ENCODE results near the gene RUNX3. TPM values are rescaled to one million over a fixed set of nuclear protein-coding genes. Genes with fewer than 3 reads are reported as not detected.

Gene RUNX3
- total RNA-seq, 1 experiment from 2014 or later, result 8.6 TPM

DNA sequence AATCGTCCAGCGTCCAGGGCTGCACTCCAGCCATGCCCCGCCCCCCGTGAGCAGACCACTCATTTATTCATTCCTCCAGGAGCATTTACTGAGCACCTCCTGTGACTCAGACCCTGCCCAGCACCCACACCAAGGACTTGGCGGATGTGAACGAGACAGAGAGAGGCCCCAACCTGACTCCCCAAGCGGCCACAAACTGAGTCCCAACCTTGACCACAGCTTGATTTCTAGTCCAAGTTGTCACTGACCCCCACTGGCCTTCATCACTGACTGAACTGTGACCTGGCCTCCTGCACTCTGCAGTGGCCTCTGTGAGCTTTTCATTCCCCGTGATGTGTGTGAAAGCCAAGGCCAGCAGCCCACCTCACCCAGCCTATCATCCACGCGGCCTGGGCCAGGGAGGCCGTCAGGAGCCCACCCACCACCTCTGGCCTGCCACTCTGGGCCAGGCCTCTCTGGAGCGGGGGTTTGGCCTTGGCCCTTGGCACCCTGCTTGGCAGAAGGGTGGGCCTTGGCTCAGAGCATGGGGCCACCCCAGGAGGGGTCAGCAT, 19.3 kb upstream of the RUNX3 start:
- H3K36me3 ChIP-seq (ENCODE audit: insufficient read depth, low read length, poor library complexity, severe bottlenecking), result no peaks in the 10 kb centered on the region
- TF ChIP-seq EZH2 (IDR thresholded peaks at IDR 0.05; ENCODE audit: borderline replicate concordance, low read depth, low read length, poor library complexity, severe bottlenecking), result no peak
- TF ChIP-seq, protein P1, sequence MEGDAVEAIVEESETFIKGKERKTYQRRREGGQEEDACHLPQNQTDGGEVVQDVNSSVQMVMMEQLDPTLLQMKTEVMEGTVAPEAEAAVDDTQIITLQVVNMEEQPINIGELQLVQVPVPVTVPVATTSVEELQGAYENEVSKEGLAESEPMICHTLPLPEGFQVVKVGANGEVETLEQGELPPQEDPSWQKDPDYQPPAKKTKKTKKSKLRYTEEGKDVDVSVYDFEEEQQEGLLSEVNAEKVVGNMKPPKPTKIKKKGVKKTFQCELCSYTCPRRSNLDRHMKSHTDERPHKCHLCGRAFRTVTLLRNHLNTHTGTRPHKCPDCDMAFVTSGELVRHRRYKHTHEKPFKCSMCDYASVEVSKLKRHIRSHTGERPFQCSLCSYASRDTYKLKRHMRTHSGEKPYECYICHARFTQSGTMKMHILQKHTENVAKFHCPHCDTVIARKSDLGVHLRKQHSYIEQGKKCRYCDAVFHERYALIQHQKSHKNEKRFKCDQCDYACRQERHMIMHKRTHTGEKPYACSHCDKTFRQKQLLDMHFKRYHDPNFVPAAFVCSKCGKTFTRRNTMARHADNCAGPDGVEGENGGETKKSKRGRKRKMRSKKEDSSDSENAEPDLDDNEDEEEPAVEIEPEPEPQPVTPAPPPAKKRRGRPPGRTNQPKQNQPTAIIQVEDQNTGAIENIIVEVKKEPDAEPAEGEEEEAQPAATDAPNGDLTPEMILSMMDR (conservative IDR thresholded peaks at IDR 0.05; ENCODE audit: low read depth, low read length), result no peak
- BruUV-seq (replicated peaks), result no TSS peak
- CTCF ChIA-PET, result no interaction called here
- H3K4me1 ChIP-seq (ENCODE audit: insufficient read depth, low read length, poor library complexity, severe bottlenecking), result no peaks in the 10 kb centered on the region
- no peak overlapping the region for H3K27ac ChIP-seq (ENCODE audit: low read depth, low read length, poor library complexity, severe bottlenecking)
- no peak for DNase-seq (ENCODE audit: low spot score)
- H3K27me3 ChIP-seq (replicated peaks; ENCODE audit: insufficient read depth, low read depth, low read length, poor library complexity), result no peaks in the 10 kb centered on the region
- H3K9me3 ChIP-seq (ENCODE audit: low read depth, low read length, poor library complexity, severe bottlenecking), result no peaks in the 10 kb centered on the region
- H3K4me3 ChIP-seq (ENCODE audit: low read depth, low read length, poor library complexity, severe bottlenecking), result no peak overlapping the region
- intact Hi-C loops (cut with micrococcal nuclease; ENCODE audit: unreplicated experiment), result no loop called here
- POLR2A ChIA-PET (ENCODE audit: low non-redundant PET), result no interaction called here

GRCh38 chr1:24948079-24948827, 18.2 kb upstream of the RUNX3 start:
- POLR2A ChIA-PET (ENCODE audit: low non-redundant PET), result no interaction called here
- H3K4me3 ChIP-seq (ENCODE audit: low read depth, low read length, poor library complexity, severe bottlenecking), result no peak overlapping the region
- H3K4me1 ChIP-seq (ENCODE audit: insufficient read depth, low read length, poor library complexity, severe bottlenecking), result no peaks in the 10 kb centered on the region
- TF ChIP-seq EZH2 (IDR thresholded peaks at IDR 0.05; ENCODE audit: borderline replicate concordance, low read depth, low read length, poor library complexity, severe bottlenecking), result no peak
- TF ChIP-seq, protein P1 (conservative IDR thresholded peaks at IDR 0.05; ENCODE audit: low read depth, low read length), result no peak
- H3K27ac ChIP-seq (ENCODE audit: low read depth, low read length, poor library complexity, severe bottlenecking), result no peak overlapping the region
- DNase-seq (ENCODE audit: low spot score), result no peak
- no peaks in the 10 kb centered on the region for H3K9me3 ChIP-seq (ENCODE audit: low read depth, low read length, poor library complexity, severe bottlenecking)
- CTCF ChIA-PET, result no interaction called here
- intact Hi-C loops (cut with micrococcal nuclease; ENCODE audit: unreplicated experiment), result no loop called here
- BruUV-seq (replicated peaks), result no TSS peak
- no peaks in the 10 kb centered on the region for H3K27me3 ChIP-seq (replicated peaks; ENCODE audit: insufficient read depth, low read depth, low read length, poor library complexity)
- no peaks in the 10 kb centered on the region for H3K36me3 ChIP-seq (ENCODE audit: insufficient read depth, low read length, poor library complexity, severe bottlenecking)

DNA sequence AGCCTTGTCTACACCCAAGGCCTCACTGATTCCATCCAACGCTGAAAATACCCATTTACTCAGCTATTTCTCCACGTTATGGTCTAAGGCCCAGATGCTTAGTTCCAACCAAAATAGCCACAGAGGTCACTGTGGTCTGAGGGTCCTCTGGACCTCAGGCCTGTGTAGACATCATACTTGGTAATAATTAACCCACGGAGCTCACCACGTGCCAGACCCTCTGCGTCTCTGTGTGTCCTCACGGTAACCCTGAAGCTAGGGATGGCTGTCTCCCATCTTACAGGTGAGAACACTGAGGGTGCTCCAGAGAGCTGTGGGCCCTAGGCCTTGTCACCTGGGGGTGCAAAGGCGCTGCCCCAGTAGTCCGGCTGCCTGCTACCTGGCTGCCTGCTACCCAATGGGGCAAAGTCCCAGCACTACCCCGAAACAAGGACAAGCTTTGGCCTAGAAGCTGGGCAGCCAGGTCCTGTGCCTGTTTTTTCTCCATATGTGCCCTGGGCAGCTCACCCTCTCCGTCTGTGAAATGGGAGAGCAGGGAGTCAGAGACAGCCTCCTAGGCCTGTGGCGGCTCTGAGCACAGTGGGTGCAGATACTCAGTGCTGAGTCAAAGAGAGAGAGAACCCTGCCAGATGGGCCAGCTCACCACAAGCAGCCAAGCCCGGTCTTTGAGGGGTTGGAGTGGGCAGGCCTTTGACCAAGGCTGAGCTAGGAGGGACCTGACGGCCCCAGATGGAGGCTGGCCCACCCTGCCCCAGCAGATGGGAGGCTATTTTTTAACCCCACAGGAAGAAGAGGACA, 17.0 kb upstream of the RUNX3 start:
- POLR2A ChIA-PET (ENCODE audit: low non-redundant PET), result interaction anchor here (0.7 kb wide), 1 partner anchor 7 kb away, joined by 3 read pairs; no protein-coding TSS in a partner anchor
- no peak for TF ChIP-seq EZH2 (IDR thresholded peaks at IDR 0.05; ENCODE audit: borderline replicate concordance, low read depth, low read length, poor library complexity, severe bottlenecking)
- TF ChIP-seq, protein P1 (conservative IDR thresholded peaks at IDR 0.05; ENCODE audit: low read depth, low read length), result no peak
- intact Hi-C loops (cut with micrococcal nuclease; ENCODE audit: unreplicated experiment), result no loop called here
- no TSS peak for BruUV-seq (replicated peaks)
- CTCF ChIA-PET, result no interaction called here
- Histone ChIP-seq H3K27me3 (replicated peaks; ENCODE audit: insufficient read depth, low read depth, low read length, poor library complexity) (no peaks in the 10 kb centered on the region), H3K4me3 (ENCODE audit: low read depth, low read length, poor library complexity, severe bottlenecking) (no peak overlapping the region), H3K9me3 (ENCODE audit: low read depth, low read length, poor library complexity, severe bottlenecking) (no peaks in the 10 kb centered on the region), H3K4me1 (ENCODE audit: insufficient read depth, low read length, poor library complexity, severe bottlenecking) (no peaks in the 10 kb centered on the region), H3K27ac (ENCODE audit: low read depth, low read length, poor library complexity, severe bottlenecking) (no peak overlapping the region), H3K36me3 (ENCODE audit: insufficient read depth, low read length, poor library complexity, severe bottlenecking) (no peaks in the 10 kb centered on the region)
- no peak for DNase-seq (ENCODE audit: low spot score)
